Fibroblast of lung (primary cell): ENCODE data around the gene FAM184A. TPM values are rescaled to one million over a fixed set of nuclear protein-coding genes. Genes with fewer than 3 reads are reported as not detected.

ENCODE experiments used
- DNase-seq, 2 donors: peaks; one replicate each; pipeline versions ENCODE4 v3.0.0 to v3.0.0-alpha.2; 2010; ENCODE audit warnings: low read depth in 2 of 2
- H2AFZ ChIP-seq: 2 replicates; pipeline ENCODE4 v1.5.1; 2012; ENCODE audit warnings: low read length, control low read depth, inconsistent platforms
- H3K27ac ChIP-seq: 2 replicates; pipeline ENCODE4 v1.5.1; 2011; ENCODE audit warnings: low read length, control low read depth; ENCODE audit not compliant: insufficient read depth
- H3K27me3 ChIP-seq: 2 replicates; pipeline ENCODE4 v1.5.1; 2011; ENCODE audit warnings: mild to moderate bottlenecking, low read length; ENCODE audit not compliant: control insufficient read depth, insufficient read depth
- H3K36me3 ChIP-seq: 2 replicates; pipeline ENCODE4 v1.5.1; 2011; ENCODE audit warnings: low read length; ENCODE audit not compliant: control insufficient read depth, insufficient read depth
- H3K4me1 ChIP-seq: 2 replicates; pipeline ENCODE4 v1.5.1; 2011; ENCODE audit warnings: low read length; ENCODE audit not compliant: control insufficient read depth, insufficient read depth; ENCODE audit errors: extremely low read depth
- H3K4me2 ChIP-seq: 2 replicates; pipeline ENCODE4 v1.5.1; 2011; ENCODE audit warnings: low read length, control low read depth; ENCODE audit not compliant: insufficient read depth; ENCODE audit errors: extremely low read depth
- H3K4me3 ChIP-seq, 4 experiments: fragments of 200-600 bp in 1 of 4; sonication (generic) in 1 of 4; replicated peaks in 1 of 4; 2 replicates each; pipeline ENCODE4 v1.5.1; 2011 to 2016; ENCODE audit warnings: low read length in 4 of 4, low read depth in 3 of 4, mild to moderate bottlenecking in 3 of 4, control low read depth in 2 of 4, inconsistent platforms in 1 of 4, mixed read lengths in 1 of 4; ENCODE audit not compliant: insufficient read depth in 1 of 4; ENCODE audit errors: control extremely low read depth in 1 of 4
- H3K79me2 ChIP-seq: 2 replicates; pipeline ENCODE4 v1.5.1; 2012; ENCODE audit warnings: mild to moderate bottlenecking, low read length, inconsistent platforms; ENCODE audit not compliant: control insufficient read depth, insufficient read depth
- H3K9ac ChIP-seq: 2 replicates; pipeline ENCODE4 v1.5.1; 2011; ENCODE audit warnings: mild to moderate bottlenecking, low read length, control low read depth; ENCODE audit not compliant: insufficient read depth
- H3K9me3 ChIP-seq: 2 replicates; pipeline ENCODE4 v1.5.1; 2012; ENCODE audit warnings: low read depth, low read length; ENCODE audit not compliant: control insufficient read depth, insufficient read depth
- H4K20me1 ChIP-seq: 2 replicates; pipeline ENCODE4 v1.5.1; 2011; ENCODE audit warnings: low read length; ENCODE audit not compliant: control insufficient read depth, insufficient read depth; ENCODE audit errors: extremely low read depth
- EZH2 ChIP-seq: IDR thresholded peaks from 2 replicates; pipeline ENCODE4 v1.5.1; 2012; ENCODE audit warnings: low read length, control low read depth, mild to moderate bottlenecking; ENCODE audit errors: missing control alignments
- polyA plus RNA-seq, 2 donors: library from polyadenylated mRNA; depleted of rRNA in 1 of 2; stranded (reverse) in 1 of 2; unstranded in 1 of 2; fragments of >200 nt; gene quantifications; 2 replicates each; pipeline ENCODE4 v1.2.1, GENCODE V29; 2011 to 2012; ENCODE audit warnings: missing spikeins in 1 of 2
- total RNA-seq: library from RNA; depleted of rRNA; stranded (reverse); fragments of >200 nt; gene quantifications from 2 replicates; pipeline ENCODE4 v1.2.1, GENCODE V29; 2014
- TF ChIP-seq, protein P1 (sequence below), 2 donors: IDR thresholded peaks in 1 of 2; conservative IDR thresholded peaks in 1 of 2; 1 replicate in 1 of 2; 2 replicates in 1 of 2; pipeline ENCODE4 v1.5.1; 2011 to 2012; ENCODE audit warnings: low read length in 2 of 2, control low read depth in 1 of 2, inconsistent platforms in 1 of 2, low read depth in 1 of 2, mild to moderate bottlenecking in 1 of 2

FAM184A gene
- total and polyA plus RNA-seq, 2 donors (not counting 1 experiment from before 2014, with no cell fraction given) = 0.09 to 1.7 TPM

DNA sequence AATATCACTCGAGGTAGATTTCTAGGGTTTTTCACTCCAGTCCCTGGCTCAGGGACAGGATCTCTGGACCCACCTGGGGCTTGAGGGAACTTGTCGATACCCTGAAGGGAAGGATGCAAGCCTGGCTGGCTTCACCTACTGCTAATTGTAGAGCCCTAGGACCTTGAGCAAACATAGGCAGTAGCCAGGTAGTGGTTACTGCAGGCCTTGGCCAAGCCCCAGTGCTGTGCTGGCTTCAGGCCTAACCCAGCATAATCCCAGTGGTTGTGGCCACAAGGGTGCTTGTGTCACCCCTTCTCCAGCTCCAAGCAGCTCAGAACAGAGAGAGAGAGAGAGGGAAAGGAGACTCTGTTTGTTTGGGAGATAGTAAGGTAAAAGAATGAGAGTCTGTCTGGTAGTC is 137.7 kb downstream of the FAM184A start:
- Histone ChIP-seq H3K4me1 (no peaks in the 10 kb centered on the region), H3K27ac (no peak overlapping the region), H2AFZ (no peak overlapping the region), H3K4me3 (no peak overlapping the region), H3K9me3 (no peaks in the 10 kb centered on the region), H3K9ac (no peak overlapping the region), H3K27me3 (no peaks in the 10 kb centered on the region), H3K36me3 (no peaks in the 10 kb centered on the region), H3K4me2 (no peak overlapping the region), H3K79me2 (no peaks in the 10 kb centered on the region), H4K20me1 (no peaks in the 10 kb centered on the region)
- TF ChIP-seq, protein P1, sequence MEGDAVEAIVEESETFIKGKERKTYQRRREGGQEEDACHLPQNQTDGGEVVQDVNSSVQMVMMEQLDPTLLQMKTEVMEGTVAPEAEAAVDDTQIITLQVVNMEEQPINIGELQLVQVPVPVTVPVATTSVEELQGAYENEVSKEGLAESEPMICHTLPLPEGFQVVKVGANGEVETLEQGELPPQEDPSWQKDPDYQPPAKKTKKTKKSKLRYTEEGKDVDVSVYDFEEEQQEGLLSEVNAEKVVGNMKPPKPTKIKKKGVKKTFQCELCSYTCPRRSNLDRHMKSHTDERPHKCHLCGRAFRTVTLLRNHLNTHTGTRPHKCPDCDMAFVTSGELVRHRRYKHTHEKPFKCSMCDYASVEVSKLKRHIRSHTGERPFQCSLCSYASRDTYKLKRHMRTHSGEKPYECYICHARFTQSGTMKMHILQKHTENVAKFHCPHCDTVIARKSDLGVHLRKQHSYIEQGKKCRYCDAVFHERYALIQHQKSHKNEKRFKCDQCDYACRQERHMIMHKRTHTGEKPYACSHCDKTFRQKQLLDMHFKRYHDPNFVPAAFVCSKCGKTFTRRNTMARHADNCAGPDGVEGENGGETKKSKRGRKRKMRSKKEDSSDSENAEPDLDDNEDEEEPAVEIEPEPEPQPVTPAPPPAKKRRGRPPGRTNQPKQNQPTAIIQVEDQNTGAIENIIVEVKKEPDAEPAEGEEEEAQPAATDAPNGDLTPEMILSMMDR (conservative IDR thresholded peaks at IDR 0.05 in 1 of 2, IDR thresholded peaks at IDR 0.05 in 1 of 2; ENCODE audit: low read depth in 1 of 2, low read length in 2 of 2) = no peak
- no peak for TF ChIP-seq EZH2
- DNase-seq = no peak

DNA sequence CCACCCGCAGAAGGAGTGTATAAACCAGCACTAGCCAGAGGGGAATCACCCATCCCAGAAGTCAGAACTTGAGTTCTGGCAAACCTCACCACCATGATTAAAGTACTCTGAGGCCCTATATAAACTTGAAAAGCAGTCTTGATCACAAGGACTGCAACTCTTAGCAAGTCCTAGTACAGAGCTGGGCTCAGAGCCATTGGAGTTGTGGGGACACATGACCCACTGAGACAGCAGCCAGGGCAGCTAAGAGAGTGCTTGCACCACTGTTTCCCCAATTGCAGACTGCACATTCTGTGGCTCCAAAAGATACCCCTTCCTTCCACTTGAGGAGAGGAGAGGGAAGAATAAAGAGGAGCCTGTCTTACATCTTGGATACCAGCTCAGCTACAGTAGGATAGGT is 138.8 kb downstream of the FAM184A start:
- Histone ChIP-seq H3K4me3 (no peak overlapping the region), H3K27ac (no peak overlapping the region), H3K9me3 (no peaks in the 10 kb centered on the region), H3K9ac (no peak overlapping the region), H3K36me3 (no peaks in the 10 kb centered on the region), H2AFZ (no peak overlapping the region), H3K4me1 (no peaks in the 10 kb centered on the region), H3K4me2 (no peak overlapping the region), H4K20me1 (no peaks in the 10 kb centered on the region), H3K79me2 (no peaks in the 10 kb centered on the region), H3K27me3 (no peaks in the 10 kb centered on the region)
- no peak for DNase-seq
- no peak for TF ChIP-seq EZH2
- TF ChIP-seq, protein P1 (conservative IDR thresholded peaks at IDR 0.05 in 1 of 2, IDR thresholded peaks at IDR 0.05 in 1 of 2; ENCODE audit: low read depth in 1 of 2, low read length in 2 of 2) = no peak

DNA sequence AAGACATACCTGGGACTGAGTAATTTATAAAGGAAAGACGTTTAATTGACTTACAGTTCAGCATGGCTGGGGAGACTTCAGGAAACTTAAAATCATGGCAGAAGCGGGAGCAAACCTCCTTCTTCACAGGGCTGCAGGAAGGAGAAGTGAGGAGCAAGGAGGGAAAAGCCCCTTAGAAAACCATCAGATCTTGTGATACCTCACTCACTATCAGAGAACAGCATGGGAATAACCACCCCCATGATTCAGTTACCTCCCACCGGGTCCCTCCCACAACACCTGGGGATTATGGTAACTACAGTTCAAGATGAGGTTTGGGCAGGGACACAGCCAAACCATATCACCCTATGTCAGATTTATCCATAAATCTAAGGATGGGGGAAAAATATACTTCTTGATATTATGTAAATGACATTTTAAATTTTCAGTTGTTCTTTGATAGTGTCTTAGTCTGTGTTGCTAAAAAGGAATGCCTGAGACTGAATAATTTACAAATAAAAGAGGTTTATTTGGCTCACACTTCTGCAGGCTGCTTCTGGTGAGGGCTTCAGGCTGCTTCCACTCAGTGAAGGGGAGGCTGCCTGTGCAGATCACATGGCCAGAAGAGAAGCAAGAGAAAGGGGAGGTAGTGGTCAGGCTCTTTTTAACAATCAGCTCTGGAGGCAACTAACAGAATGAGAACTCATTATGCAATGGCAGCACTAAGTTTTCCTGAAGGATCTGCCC is 142.3 kb downstream of the FAM184A start:
- Histone ChIP-seq H3K9me3 (no peaks in the 10 kb centered on the region), H3K27ac (no peak overlapping the region), H3K9ac (no peak overlapping the region), H4K20me1 (no peaks in the 10 kb centered on the region), H3K4me1 (no peaks in the 10 kb centered on the region), H2AFZ (no peak overlapping the region), H3K4me3 (no peak overlapping the region), H3K4me2 (no peak overlapping the region), H3K79me2 (no peaks in the 10 kb centered on the region), H3K36me3 (no peaks in the 10 kb centered on the region), H3K27me3 (no peaks in the 10 kb centered on the region)
- DNase-seq = no peak
- TF ChIP-seq, protein P1 (conservative IDR thresholded peaks at IDR 0.05 in 1 of 2, IDR thresholded peaks at IDR 0.05 in 1 of 2; ENCODE audit: low read depth in 1 of 2, low read length in 2 of 2) = no peak
- TF ChIP-seq EZH2 = no peak
